GM23338 (cell line): ENCODE data around the gene VSTM2B. TPM values are rescaled to one million over a fixed set of nuclear protein-coding genes. Genes with fewer than 3 reads are reported as not detected.

Experiments used
- ATAC-seq: fragments of 200-7000 bp; cut with Tn5 transposase; 3 replicates; pipeline ENCODE4 v1.9.1; 2020
- DNase-seq: peaks from one replicate; pipeline ENCODE4 v3.0.0-alpha.2; 2015; ENCODE audit warnings: low spot score
- H2AFZ ChIP-seq: fragments of 200-600 bp; sonication (generic); 2 replicates; pipeline ENCODE4 v1.8.0; 2016; ENCODE audit warnings: antibody characterized with exemption, mild to moderate bottlenecking, moderate library complexity
- H3F3A ChIP-seq: fragments of 200-600 bp; sonication (generic); replicated peaks from 2 replicates; pipeline ENCODE4 v1.8.0; 2017; ENCODE audit warnings: antibody characterized with exemption, mixed run types, low read depth
- H3K27ac ChIP-seq: fragments of 200-600 bp; sonication (generic); 2 replicates; pipeline ENCODE4 v1.6.1; 2016; ENCODE audit warnings: low read depth
- H3K27me3 ChIP-seq: fragments of 200-600 bp; sonication (generic); 2 replicates; pipeline ENCODE4 v1.8.0; 2016; ENCODE audit warnings: mild to moderate bottlenecking, mixed run types, moderate library complexity; ENCODE audit not compliant: insufficient read depth
- H3K36me3 ChIP-seq: fragments of 200-600 bp; sonication (generic); 2 replicates; pipeline ENCODE4 v1.8.0; 2016; ENCODE audit warnings: mild to moderate bottlenecking; ENCODE audit not compliant: insufficient read depth
- H3K4me1 ChIP-seq: fragments of 200-600 bp; sonication (generic); 2 replicates; pipeline ENCODE4 v1.8.0; 2016; ENCODE audit warnings: mild to moderate bottlenecking, moderate library complexity; ENCODE audit not compliant: insufficient read depth
- H3K4me2 ChIP-seq: fragments of 200-600 bp; sonication (generic); 2 replicates; pipeline ENCODE4 v1.7.1; 2017; ENCODE audit warnings: mixed run types
- H3K4me3 ChIP-seq: fragments of 200-600 bp; sonication (generic); 2 replicates; pipeline ENCODE4 v1.6.1; 2016; ENCODE audit warnings: mixed run types
- H3K79me2 ChIP-seq: fragments of 200-600 bp; sonication (generic); replicated peaks from 2 replicates; pipeline ENCODE4 v1.8.0; 2017; ENCODE audit warnings: mild to moderate bottlenecking; ENCODE audit not compliant: insufficient read depth
- H3K9me2 ChIP-seq: fragments of 200-600 bp; sonication (generic); 2 replicates; pipeline ENCODE4 v1.8.0; 2017; ENCODE audit not compliant: insufficient read depth
- H4K20me1 ChIP-seq: fragments of 200-600 bp; sonication (generic); replicated peaks from 2 replicates; pipeline ENCODE4 v1.8.0; 2017; ENCODE audit warnings: mild to moderate bottlenecking; ENCODE audit not compliant: insufficient read depth
- H3K27ac Mint-ChIP-seq: 2 replicates; pipeline ENCODE4 v1.8.0; 2020; ENCODE audit warnings: inconsistent platforms, mild to moderate bottlenecking, moderate library complexity, mixed read lengths
- H3K27me3 Mint-ChIP-seq: 3 replicates; pipeline ENCODE4 v1.8.0; 2022; ENCODE audit warnings: low read depth, mild to moderate bottlenecking, moderate library complexity, mixed read lengths, inconsistent platforms; ENCODE audit not compliant: insufficient read depth, poor library complexity
- H3K36me3 Mint-ChIP-seq: 3 replicates; pipeline ENCODE4 v1.8.0; 2021; ENCODE audit warnings: low read depth, mild to moderate bottlenecking, inconsistent platforms, moderate library complexity, mixed read lengths
- H3K4me1 Mint-ChIP-seq: 3 replicates; pipeline ENCODE4 v1.8.0; 2020; ENCODE audit warnings: mild to moderate bottlenecking, inconsistent platforms, mixed read lengths
- H3K4me3 Mint-ChIP-seq: 3 replicates; pipeline ENCODE4 v1.8.0; 2021; ENCODE audit warnings: moderate library complexity, mild to moderate bottlenecking, inconsistent platforms, mixed read lengths
- H3K9me3 Mint-ChIP-seq: 3 replicates; pipeline ENCODE4 v1.8.0; 2020; ENCODE audit warnings: moderate library complexity, mild to moderate bottlenecking, inconsistent platforms, mixed read lengths
- CREB1 ChIP-seq: fragments of 250-450 bp; sonication (Bioruptor Pico); IDR thresholded peaks from 2 replicates; pipeline ENCODE4 v1.5.0; 2020; ENCODE audit warnings: low read depth, mild to moderate bottlenecking, moderate library complexity
- EZH2 ChIP-seq: fragments of 200-600 bp; sonication (generic); IDR thresholded peaks from one replicate; pipeline ENCODE4 v1.8.0; 2017; ENCODE audit warnings: antibody characterized with exemption, mild to moderate bottlenecking, low read depth; ENCODE audit not compliant: unreplicated experiment
- EZH2phosphoT487 ChIP-seq: fragments of 200-600 bp; sonication (generic); IDR thresholded peaks from one replicate; pipeline ENCODE4 v1.8.1; 2018; ENCODE audit warnings: antibody characterized with exemption; ENCODE audit not compliant: unreplicated experiment
- NANOG ChIP-seq: IDR thresholded peaks from 2 replicates; pipeline ENCODE4 v1.6.1; 2016; ENCODE audit warnings: antibody characterized with exemption, borderline replicate concordance
- POLR2AphosphoS5 ChIP-seq: IDR thresholded peaks from 2 replicates; pipeline ENCODE4 v1.6.1; 2016; ENCODE audit warnings: antibody characterized with exemption, low read depth
- STAT1 ChIP-seq: IDR thresholded peaks from one replicate; pipeline ENCODE4 v1.6.1; 2016; ENCODE audit warnings: antibody characterized with exemption; ENCODE audit not compliant: unreplicated experiment
- ZNF114 ChIP-seq: fragments of 250-450 bp; sonication (Bioruptor Pico); IDR thresholded peaks from 2 replicates; pipeline ENCODE4 v1.5.0; 2020; ENCODE audit warnings: mild to moderate bottlenecking, moderate library complexity
- ZNF331 ChIP-seq: fragments of 250-450 bp; sonication (Bioruptor Pico); IDR thresholded peaks from 2 replicates; pipeline ENCODE4 v1.5.0; 2020; ENCODE audit warnings: low read depth, mild to moderate bottlenecking, moderate library complexity
- polyA plus RNA-seq: library from polyadenylated mRNA; unstranded; fragments of >200 nt; fragmentation: Nextera tagmentation; extraction: Ambion mirVana; gene quantifications from 2 replicates; pipeline ENCODE4 v1.2.1, GENCODE V29; 2016
- total RNA-seq: library from RNA; depleted of rRNA; stranded (reverse); fragments of >200 nt; shearing (Covaris generic); gene quantifications from 2 replicates; pipeline ENCODE4 v1.2.3, GENCODE V29; 2014
- TF ChIP-seq, protein P1 (sequence below): fragments of 250-450 bp; sonication (Bioruptor Pico); IDR thresholded peaks from 2 replicates; pipeline ENCODE4 v1.5.0; 2020; ENCODE audit warnings: mild to moderate bottlenecking, moderate library complexity
- TF ChIP-seq, protein P2 (sequence below): IDR thresholded peaks from 2 replicates; pipeline ENCODE4 v1.6.1; 2016; ENCODE audit warnings: antibody characterized with exemption

The VSTM2B gene
- total and polyA plus RNA-seq, 2 experiments from 2014 or later = 1.2 to 1.8 TPM

DNA sequence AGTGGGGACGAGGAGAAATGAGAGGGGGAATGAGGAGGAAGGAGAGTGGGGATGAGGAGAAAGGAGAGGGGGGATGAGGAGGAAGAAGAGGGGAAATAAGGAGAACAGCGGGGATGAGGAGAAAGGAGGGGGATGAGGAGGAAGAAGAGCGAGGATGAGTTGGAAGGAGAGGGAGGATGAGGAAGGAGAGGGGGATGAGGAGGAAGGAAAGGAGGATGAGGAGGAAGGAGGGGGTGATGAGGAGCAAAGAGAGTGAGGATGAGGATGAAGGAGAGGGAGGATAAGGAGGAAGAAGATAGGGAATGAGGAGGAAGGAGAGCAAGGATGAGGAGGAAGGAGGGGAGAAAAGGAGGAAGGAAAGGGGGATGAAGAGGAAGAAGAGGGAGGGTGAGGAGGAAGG, 14.0 kb upstream of the VSTM2B start:
- peaks cover 9% of the 10 kb centered on the region; the same call in 1 of the 2 replicates for H3K4me1 ChIP-seq
- TF ChIP-seq CREB1 (CRISPR knock-in tag) (no peak), ZNF114 (CRISPR knock-in tag) (no peak), STAT1 (no peak), EZH2 (no peak), NANOG (no peak), ZNF331 (CRISPR knock-in tag) (no peak), EZH2phosphoT487 (no peak), POLR2AphosphoS5 (no peak)
- TF ChIP-seq, protein P1, sequence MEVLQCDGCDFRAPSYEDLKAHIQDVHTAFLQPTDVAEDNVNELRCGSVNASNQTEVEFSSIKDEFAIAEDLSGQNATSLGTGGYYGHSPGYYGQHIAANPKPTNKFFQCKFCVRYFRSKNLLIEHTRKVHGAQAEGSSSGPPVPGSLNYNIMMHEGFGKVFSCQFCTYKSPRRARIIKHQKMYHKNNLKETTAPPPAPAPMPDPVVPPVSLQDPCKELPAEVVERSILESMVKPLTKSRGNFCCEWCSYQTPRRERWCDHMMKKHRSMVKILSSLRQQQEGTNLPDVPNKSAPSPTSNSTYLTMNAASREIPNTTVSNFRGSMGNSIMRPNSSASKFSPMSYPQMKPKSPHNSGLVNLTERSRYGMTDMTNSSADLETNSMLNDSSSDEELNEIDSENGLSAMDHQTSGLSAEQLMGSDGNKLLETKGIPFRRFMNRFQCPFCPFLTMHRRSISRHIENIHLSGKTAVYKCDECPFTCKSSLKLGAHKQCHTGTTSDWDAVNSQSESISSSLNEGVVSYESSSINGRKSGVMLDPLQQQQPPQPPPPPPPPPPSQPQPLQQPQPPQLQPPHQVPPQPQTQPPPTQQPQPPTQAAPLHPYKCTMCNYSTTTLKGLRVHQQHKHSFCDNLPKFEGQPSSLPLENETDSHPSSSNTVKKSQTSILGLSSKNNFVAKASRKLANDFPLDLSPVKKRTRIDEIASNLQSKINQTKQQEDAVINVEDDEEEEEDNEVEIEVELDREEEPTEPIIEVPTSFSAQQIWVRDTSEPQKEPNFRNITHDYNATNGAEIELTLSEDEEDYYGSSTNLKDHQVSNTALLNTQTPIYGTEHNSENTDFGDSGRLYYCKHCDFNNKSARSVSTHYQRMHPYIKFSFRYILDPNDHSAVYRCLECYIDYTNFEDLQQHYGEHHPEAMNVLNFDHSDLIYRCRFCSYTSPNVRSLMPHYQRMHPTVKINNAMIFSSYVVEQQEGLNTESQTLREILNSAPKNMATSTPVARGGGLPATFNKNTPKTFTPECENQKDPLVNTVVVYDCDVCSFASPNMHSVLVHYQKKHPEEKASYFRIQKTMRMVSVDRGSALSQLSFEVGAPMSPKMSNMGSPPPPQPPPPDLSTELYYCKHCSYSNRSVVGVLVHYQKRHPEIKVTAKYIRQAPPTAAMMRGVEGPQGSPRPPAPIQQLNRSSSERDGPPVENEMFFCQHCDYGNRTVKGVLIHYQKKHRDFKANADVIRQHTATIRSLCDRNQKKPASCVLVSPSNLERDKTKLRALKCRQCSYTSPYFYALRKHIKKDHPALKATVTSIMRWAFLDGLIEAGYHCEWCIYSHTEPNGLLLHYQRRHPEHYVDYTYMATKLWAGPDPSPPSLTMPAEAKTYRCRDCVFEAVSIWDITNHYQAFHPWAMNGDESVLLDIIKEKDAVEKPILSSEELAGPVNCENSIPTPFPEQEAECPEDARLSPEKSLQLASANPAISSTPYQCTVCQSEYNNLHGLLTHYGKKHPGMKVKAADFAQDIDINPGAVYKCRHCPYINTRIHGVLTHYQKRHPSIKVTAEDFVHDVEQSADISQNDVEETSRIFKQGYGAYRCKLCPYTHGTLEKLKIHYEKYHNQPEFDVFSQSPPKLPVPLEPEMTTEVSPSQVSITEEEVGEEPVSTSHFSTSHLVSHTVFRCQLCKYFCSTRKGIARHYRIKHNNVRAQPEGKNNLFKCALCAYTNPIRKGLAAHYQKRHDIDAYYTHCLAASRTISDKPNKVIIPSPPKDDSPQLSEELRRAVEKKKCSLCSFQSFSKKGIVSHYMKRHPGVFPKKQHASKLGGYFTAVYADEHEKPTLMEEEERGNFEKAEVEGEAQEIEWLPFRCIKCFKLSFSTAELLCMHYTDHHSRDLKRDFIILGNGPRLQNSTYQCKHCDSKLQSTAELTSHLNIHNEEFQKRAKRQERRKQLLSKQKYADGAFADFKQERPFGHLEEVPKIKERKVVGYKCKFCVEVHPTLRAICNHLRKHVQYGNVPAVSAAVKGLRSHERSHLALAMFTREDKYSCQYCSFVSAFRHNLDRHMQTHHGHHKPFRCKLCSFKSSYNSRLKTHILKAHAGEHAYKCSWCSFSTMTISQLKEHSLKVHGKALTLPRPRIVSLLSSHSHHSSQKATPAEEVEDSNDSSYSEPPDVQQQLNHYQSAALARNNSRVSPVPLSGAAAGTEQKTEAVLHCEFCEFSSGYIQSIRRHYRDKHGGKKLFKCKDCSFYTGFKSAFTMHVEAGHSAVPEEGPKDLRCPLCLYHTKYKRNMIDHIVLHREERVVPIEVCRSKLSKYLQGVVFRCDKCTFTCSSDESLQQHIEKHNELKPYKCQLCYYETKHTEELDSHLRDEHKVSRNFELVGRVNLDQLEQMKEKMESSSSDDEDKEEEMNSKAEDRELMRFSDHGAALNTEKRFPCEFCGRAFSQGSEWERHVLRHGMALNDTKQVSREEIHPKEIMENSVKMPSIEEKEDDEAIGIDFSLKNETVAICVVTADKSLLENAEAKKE = no peak
- TF ChIP-seq, protein P2, sequence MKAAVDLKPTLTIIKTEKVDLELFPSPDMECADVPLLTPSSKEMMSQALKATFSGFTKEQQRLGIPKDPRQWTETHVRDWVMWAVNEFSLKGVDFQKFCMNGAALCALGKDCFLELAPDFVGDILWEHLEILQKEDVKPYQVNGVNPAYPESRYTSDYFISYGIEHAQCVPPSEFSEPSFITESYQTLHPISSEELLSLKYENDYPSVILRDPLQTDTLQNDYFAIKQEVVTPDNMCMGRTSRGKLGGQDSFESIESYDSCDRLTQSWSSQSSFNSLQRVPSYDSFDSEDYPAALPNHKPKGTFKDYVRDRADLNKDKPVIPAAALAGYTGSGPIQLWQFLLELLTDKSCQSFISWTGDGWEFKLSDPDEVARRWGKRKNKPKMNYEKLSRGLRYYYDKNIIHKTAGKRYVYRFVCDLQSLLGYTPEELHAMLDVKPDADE = no peak
- H3K27me3 Mint-ChIP-seq = peaks cover 13% of the 10 kb centered on the region

More for the DNA sequence above, 14.0 kb upstream of the VSTM2B start:
- no peak overlapping the region for H3K27ac Mint-ChIP-seq
- no peaks in the 10 kb centered on the region for H3K36me3 ChIP-seq
- H3K27ac ChIP-seq = no peak overlapping the region
- peaks cover 7% of the 10 kb centered on the region for H3K4me1 Mint-ChIP-seq
- no peak overlapping the region for H3K4me3 ChIP-seq
- no peaks in the 10 kb centered on the region for H3K36me3 Mint-ChIP-seq
- H2AFZ ChIP-seq = no peak overlapping the region
- no peaks in the 10 kb centered on the region for H3F3A ChIP-seq
- no peak for DNase-seq
- no peaks in the 10 kb centered on the region for H3K27me3 ChIP-seq
- no peak overlapping the region for H3K4me2 ChIP-seq
- no peaks in the 10 kb centered on the region for H3K9me2 ChIP-seq
- no peak overlapping the region for H3K4me3 Mint-ChIP-seq
- H4K20me1 ChIP-seq = no peaks in the 10 kb centered on the region
- H3K79me2 ChIP-seq = no peaks in the 10 kb centered on the region
- no peak for ATAC-seq
- H3K9me3 Mint-ChIP-seq = no peaks in the 10 kb centered on the region; the same call in 1 of the 3 replicates
